Neuronal stem cell (in vitro differentiated cells): ENCODE data around the gene RNF157.
A peak's percentile ranks its signal among the peaks of the same experiment; 100 is the strongest.

Experiments
- DNase-seq: peaks from one replicate; pipeline ENCODE4 v3.0.0-alpha.2; 2013; ENCODE audit warnings: low spot score
- H2AFZ ChIP-seq: one replicate; pipeline ENCODE4 v1.6.1; 2013; ENCODE audit warnings: mild to moderate bottlenecking, low read length, inconsistent platforms
- H2AK5ac ChIP-seq: 2 replicates; pipeline ENCODE4 v1.6.1; 2013; ENCODE audit warnings: low read depth, mild to moderate bottlenecking, inconsistent platforms, low read length, moderate library complexity, mixed read lengths
- H2BK120ac ChIP-seq: 2 replicates; pipeline ENCODE4 v1.6.1; 2013; ENCODE audit warnings: low read depth, mild to moderate bottlenecking, inconsistent platforms, low read length, moderate library complexity, mixed read lengths
- H2BK12ac ChIP-seq: one replicate; pipeline ENCODE4 v1.6.1; 2013; ENCODE audit warnings: low read length, inconsistent platforms
- H2BK15ac ChIP-seq: 2 replicates; pipeline ENCODE4 v1.6.1; 2013; ENCODE audit warnings: mild to moderate bottlenecking, low read length, inconsistent platforms, mixed read lengths
- H2BK5ac ChIP-seq: one replicate; pipeline ENCODE4 v1.6.1; 2013; ENCODE audit warnings: inconsistent platforms, mild to moderate bottlenecking, low read length, moderate library complexity
- H3K14ac ChIP-seq: one replicate; pipeline ENCODE4 v1.6.1; 2013; ENCODE audit warnings: low read length, inconsistent platforms
- H3K18ac ChIP-seq: 2 replicates; pipeline ENCODE4 v1.6.1; 2013; ENCODE audit warnings: low read length, inconsistent platforms
- H3K23ac ChIP-seq: 2 replicates; pipeline ENCODE4 v1.6.1; 2013; ENCODE audit warnings: low read depth, mild to moderate bottlenecking, mixed read lengths, low read length, inconsistent platforms; ENCODE audit not compliant: poor library complexity
- H3K27ac ChIP-seq: replicated peaks from 3 replicates; pipeline ENCODE4 v1.5.1; 2013; ENCODE audit warnings: low read length, inconsistent platforms
- H3K27me3 ChIP-seq, 3 experiments: 2 replicates each; pipeline ENCODE4 v1.6.1; 2013; ENCODE audit warnings: low read length in 3 of 3, mild to moderate bottlenecking in 2 of 3, inconsistent platforms in 1 of 3, low read depth in 1 of 3, mixed read lengths in 1 of 3, moderate library complexity in 1 of 3; ENCODE audit not compliant: control insufficient read depth in 3 of 3, insufficient read depth in 3 of 3
- H3K36me3 ChIP-seq, 2 donors: replicated peaks in 1 of 2; 2 replicates each; pipeline ENCODE4 v1.6.1; 2013; ENCODE audit warnings: low read length in 2 of 2; ENCODE audit not compliant: control insufficient read depth in 2 of 2, insufficient read depth in 2 of 2
- H3K4ac ChIP-seq: 2 replicates; pipeline ENCODE4 v1.6.1; 2013; ENCODE audit warnings: inconsistent platforms, mild to moderate bottlenecking, low read length, moderate library complexity
- H3K4me1 ChIP-seq, 2 donors: 1 replicate in 1 of 2; 2 replicates in 1 of 2; pipeline ENCODE4 v1.6.1; 2013; ENCODE audit warnings: low read length in 2 of 2, low read depth in 1 of 2; ENCODE audit not compliant: control insufficient read depth in 2 of 2, insufficient read depth in 1 of 2
- H3K4me2 ChIP-seq: one replicate; pipeline ENCODE4 v1.6.1; 2013; ENCODE audit warnings: mild to moderate bottlenecking, low read length, inconsistent platforms; ENCODE audit not compliant: insufficient read depth, poor library complexity, severe bottlenecking
- H3K4me3 ChIP-seq, 2 donors: 2 replicates each; pipeline ENCODE4 v1.5.1; 2013; ENCODE audit warnings: low read length in 2 of 2, mild to moderate bottlenecking in 2 of 2, inconsistent platforms in 1 of 2, moderate library complexity in 1 of 2
- H3K79me1 ChIP-seq: one replicate; pipeline ENCODE4 v1.6.1; 2013; ENCODE audit warnings: low read depth, mild to moderate bottlenecking, inconsistent platforms, low read length, moderate library complexity
- H3K9ac ChIP-seq: one replicate; pipeline ENCODE4 v1.6.1; 2013; ENCODE audit warnings: mild to moderate bottlenecking, low read depth, low read length, inconsistent platforms; ENCODE audit not compliant: poor library complexity
- H3K9me3 ChIP-seq, 2 donors: replicated peaks in 1 of 2; 2 replicates each; pipeline versions ENCODE3 to v1.6.1; 2013; ENCODE audit warnings: low read length in 2 of 2, mild to moderate bottlenecking in 2 of 2, inconsistent platforms in 1 of 2, low read depth in 1 of 2, mixed read lengths in 1 of 2, moderate library complexity in 1 of 2; ENCODE audit not compliant: control insufficient read depth in 2 of 2, insufficient read depth in 1 of 2
- H4K8ac ChIP-seq: one replicate; pipeline ENCODE4 v1.6.1; 2013; ENCODE audit warnings: low read depth, mild to moderate bottlenecking, inconsistent platforms, low read length, moderate library complexity
- H4K91ac ChIP-seq: one replicate; pipeline ENCODE4 v1.6.1; 2013; ENCODE audit warnings: low read length, low read depth, mild to moderate bottlenecking, inconsistent platforms; ENCODE audit not compliant: poor library complexity
- WGBS, 2 donors: extraction: QIAGEN DNeasy Blood & Tissue Kit; methylation state at CpG; one replicate each; pipeline ENCODE4 v1.1.7; 2013; ENCODE audit warnings: missing lambda C conversion rate in 2 of 2, mixed read lengths in 1 of 2; ENCODE audit not compliant: insufficient read length in 2 of 2, insufficient replicate concordance in 1 of 2; ENCODE audit errors: extremely low coverage in 2 of 2; 5-methylcytosine and 5-hydroxymethylcytosine counted together

Gene RNF157

GRCh38 chr17:76267051-76267576 is 26.8 kb upstream of the RNF157 start:
- no peak overlapping the region for H2BK120ac ChIP-seq
- no peak overlapping the region for H2BK15ac ChIP-seq
- no peak overlapping the region for H4K8ac ChIP-seq
- no peak overlapping the region for H2AFZ ChIP-seq
- no peak for DNase-seq
- H3K4ac ChIP-seq = no peak overlapping the region
- no peak overlapping the region for H3K4me2 ChIP-seq
- no peak overlapping the region for H3K9ac ChIP-seq
- peaks cover 8 to 51% of the 10 kb centered on the region in 2 donors for H3K36me3 ChIP-seq
- H2BK5ac ChIP-seq = no peak overlapping the region
- no peak overlapping the region for H3K27ac ChIP-seq
- H3K9me3 ChIP-seq = peaks cover 0 to 1% of the 10 kb centered on the region in 2 donors
- no CpG with 5 or more reads among the region's 4 CpGs for WGBS, 2 donors
- no peak overlapping the region for H4K91ac ChIP-seq
- H3K18ac ChIP-seq = no peak overlapping the region
- H3K4me1 ChIP-seq = peaks cover 22 to 37% of the 10 kb centered on the region in 2 donors
- H3K27me3 ChIP-seq = no peaks in the 10 kb centered on the region
- no peak overlapping the region for H2AK5ac ChIP-seq
- H3K23ac ChIP-seq = no peak overlapping the region
- no peak overlapping the region for H2BK12ac ChIP-seq
- peak overlapping the region in 1 of 2 donors; percentile 70 for H3K4me3 ChIP-seq
- peaks cover 14% of the 10 kb centered on the region for H3K79me1 ChIP-seq
- H3K14ac ChIP-seq = no peak overlapping the region

GRCh38 chr17:76266244-76266938 is 26.1 kb upstream of the RNF157 start:
- Histone ChIP-seq H3K23ac (peak overlapping the region; percentile 60), H3K4me1 (peaks cover 21 to 38% of the 10 kb centered on the region in 2 donors), H3K4ac (no peak overlapping the region), H3K4me2 (peak overlapping the region; percentile 52), H2BK5ac (peak overlapping the region; percentile 1), H2AK5ac (no peak overlapping the region), H4K8ac (no peak overlapping the region), H3K14ac (no peak overlapping the region), H3K9me3 (peaks cover 0 to 1% of the 10 kb centered on the region in 2 donors), H4K91ac (no peak overlapping the region), H3K9ac (peak overlapping the region; percentile 89), H3K4me3 (peak overlapping the region; percentile 70 to 98), H3K36me3 (peaks cover 8 to 47% of the 10 kb centered on the region in 2 donors), H2AFZ (peak overlapping the region; percentile 61), H2BK15ac (no peak overlapping the region), H3K79me1 (peaks cover 14% of the 10 kb centered on the region), H3K27ac (no peak overlapping the region), H3K18ac (peak overlapping the region; percentile 51), H2BK120ac (no peak overlapping the region), H3K27me3 (no peaks in the 10 kb centered on the region), H2BK12ac (no peak overlapping the region)
- WGBS, 2 donors = no CpG with 5 or more reads among the region's 12 CpGs
- DNase-seq = no peak

- Histone ChIP-seq H2AFZ (peak overlapping the region; percentile 61), H3K4me3 (peak overlapping the region; percentile 70 to 98), H3K36me3 (peaks cover 5 to 42% of the 10 kb centered on the region in 2 donors), H3K18ac (peak overlapping the region; percentile 94), H3K9ac (peak overlapping the region; percentile 93), H3K4ac (no peak overlapping the region), H3K14ac (no peak overlapping the region), H2AK5ac (peak overlapping the region; percentile 73), H2BK120ac (no peak overlapping the region), H2BK5ac (peak overlapping the region; percentile 1), H3K4me1 (peaks cover 19 to 36% of the 10 kb centered on the region in 2 donors), H2BK12ac (no peak overlapping the region), H4K91ac (no peak overlapping the region), H3K79me1 (peaks cover 12% of the 10 kb centered on the region), H3K23ac (peak overlapping the region; percentile 14), H2BK15ac (no peak overlapping the region), H4K8ac (no peak overlapping the region), H3K9me3 (peaks cover 0 to 1% of the 10 kb centered on the region in 2 donors), H3K27ac (no peak overlapping the region), H3K27me3 (no peaks in the 10 kb centered on the region), H3K4me2 (peak overlapping the region; percentile 52)
- DNase-seq = peak; percentile 55
- WGBS, 2 donors = no CpG with 5 or more reads among the region's 76 CpGs
These were observed 25.4 kb upstream of the RNF157 start for GRCh38 chr17:76265624-76266243.
